NK-92 (cell line): ENCODE data around the gene CES3.

ENCODE experiments used
- DNase-seq: peaks from one replicate; lab custom pipeline; 2025; ENCODE audit not compliant: unreplicated experiment; lab: John Stamatoyannopoulos, UW

Gene CES3

DNA sequence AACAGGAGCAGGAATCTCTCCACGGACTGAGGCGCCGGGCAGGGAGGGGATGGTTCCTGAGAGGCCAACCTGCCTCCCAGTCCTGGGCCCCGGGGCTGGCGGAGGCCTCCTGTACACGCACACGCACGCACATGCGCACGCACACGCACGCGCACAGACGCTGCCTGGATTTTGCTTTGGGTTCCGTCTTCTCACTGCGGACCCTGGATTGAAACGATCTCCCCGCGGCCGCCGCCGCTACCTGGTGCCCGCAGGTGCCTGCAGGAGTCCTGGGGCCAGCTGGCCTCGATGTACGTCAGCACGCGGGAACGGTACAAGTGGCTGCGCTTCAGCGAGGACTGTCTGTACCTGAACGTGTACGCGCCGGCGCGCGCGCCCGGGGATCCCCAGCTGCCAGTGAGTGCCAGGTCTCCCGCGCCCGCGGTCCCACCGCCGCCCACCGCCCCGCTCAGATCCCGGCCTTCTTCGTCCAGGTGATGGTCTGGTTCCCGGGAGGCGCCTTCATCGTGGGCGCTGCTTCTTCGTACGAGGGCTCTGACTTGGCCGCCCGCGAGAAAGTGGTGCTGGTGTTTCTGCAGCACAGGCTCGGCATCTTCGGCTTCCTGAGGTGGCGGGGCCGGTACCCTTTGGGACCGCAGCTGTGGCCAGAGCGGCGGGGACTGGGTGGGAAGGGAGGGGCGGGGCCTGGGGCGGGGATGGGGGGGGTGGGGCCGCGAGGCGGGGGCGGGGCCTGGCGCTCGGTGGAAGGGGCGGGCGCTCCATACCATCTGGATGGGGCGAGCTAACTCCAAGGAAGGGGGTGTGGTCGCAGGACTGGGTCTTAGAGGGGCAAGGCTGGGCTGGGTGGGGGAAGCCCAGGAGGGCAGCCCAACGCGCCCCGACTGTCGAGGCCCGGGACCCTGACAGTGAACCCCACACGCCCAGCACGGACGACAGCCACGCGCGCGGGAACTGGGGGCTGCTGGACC, 39.6 kb downstream of the CES3 start:
- no peak for DNase-seq

DNA sequence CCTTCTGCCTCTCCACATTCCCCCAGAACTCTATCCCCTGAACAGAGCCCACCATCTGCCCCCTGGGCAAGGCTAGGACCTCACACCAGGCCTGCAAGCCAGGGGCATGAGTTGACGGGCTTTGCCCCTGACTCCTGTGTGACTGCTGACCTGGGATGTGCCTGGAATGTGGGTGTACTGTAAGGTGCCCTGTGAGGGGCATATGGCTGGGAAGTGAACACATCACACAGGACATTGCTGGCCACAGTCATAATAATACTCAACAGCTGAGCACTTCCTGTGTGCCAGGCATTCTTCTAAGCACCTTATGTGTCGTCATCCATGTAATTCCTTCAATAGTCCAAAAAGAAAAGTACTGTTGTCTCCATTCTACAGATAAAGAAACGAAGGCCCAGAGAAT, 40.7 kb downstream of the CES3 start:
- no peak for DNase-seq

DNA sequence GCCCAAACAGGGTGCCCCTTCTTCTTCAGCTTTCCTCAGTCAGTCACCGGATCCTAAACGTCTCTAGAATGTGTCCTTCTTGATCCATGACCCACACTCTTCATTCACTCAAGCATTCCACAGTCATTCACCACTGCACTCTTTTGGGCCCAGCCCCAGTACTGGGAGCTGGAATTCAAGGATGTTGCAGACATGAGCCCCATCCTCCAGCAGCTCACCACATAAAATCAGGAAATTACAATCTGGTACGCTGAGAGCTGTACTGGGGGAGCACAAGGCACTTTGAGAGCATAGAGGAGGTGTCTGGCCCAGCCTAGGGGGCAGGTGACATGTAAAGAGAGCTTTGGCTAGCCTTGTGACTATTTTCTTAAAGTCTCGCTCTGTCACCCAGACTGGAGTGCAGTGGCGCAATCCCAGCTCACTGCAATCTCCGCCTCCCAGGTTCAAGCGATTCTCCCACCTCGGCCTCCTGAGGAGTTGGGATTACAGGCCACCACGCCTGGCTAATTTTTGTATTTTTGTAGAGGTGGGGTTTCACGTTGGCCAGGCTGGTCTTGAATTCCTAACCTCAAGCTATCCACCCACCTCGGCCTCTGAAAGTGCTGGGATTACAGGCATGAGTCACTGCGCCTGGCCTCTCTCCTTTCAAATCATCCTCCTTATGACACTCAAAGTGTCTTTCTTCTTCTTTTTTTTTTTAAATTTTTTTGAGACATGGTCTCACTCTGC, 46.0 kb downstream of the CES3 start:
- DNase-seq = no peak

DNA sequence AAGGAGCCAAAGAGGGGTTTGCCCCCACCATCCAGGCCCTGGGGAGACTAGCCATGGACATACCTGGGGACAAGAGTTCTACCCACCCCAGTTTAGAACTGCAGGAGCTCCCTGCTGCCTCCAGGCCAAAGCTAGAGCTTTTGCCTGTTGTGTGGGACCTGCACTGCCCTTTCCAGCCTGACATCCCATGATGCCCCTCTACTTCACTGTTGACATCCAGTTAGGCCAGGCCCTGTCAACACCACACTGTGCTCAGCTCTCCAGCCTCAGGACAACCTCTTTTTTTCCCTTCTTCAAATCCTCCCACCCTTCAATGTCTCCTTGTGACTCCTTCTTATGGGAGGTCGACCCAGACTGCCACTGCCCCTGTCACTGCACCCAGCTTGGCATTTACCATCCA, 48.1 kb downstream of the CES3 start:
- no peak for DNase-seq

DNA sequence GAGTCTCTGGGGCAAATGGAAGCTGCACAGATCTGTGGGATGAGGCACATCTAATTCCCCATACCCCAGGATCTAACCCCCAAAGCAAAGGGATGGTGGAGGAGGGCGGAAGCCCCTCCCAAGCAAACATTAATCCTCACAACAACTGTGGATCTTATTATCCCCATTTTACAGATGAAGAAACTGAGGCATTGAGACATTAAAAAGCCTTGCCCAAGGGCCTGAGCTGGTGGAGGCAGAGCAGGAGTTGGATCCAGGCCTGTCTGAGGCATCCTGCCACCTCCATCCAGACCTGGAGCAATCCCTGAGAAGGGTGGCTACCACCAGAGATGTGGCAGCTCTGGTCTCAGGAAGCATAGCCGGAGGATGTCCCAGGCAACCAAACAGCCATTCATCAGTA, 50.2 kb downstream of the CES3 start:
- no peak for DNase-seq

DNA sequence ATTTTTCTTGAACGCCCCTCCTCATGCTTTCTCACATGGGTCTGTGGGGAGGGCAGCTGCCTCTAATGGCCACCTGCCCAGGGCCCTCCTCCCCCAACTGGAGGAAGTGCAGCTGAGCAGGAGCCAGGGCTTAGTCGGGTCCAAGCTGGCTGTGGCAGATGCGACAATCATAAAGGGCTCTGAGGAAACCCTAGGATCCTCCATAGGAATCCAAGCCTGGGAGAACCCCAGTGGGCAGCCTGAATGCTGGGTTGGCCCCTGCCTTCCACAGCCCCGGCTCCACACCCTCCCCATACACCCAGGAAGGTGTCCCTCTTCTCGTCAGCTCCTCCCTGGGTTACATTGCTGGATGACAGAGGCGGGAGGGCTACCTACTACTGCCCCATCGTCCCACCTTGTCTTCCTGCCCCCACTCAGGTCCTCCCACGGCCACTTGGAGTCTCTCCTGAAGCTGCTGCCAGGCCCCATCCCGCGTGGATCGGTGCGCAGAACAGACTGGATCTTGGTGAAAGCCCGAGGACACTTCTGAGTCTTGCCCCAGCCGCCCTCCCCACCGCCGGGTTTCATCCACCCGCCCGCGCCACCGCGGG, 52.3 kb downstream of the CES3 start:
- DNase-seq = no peak

DNA sequence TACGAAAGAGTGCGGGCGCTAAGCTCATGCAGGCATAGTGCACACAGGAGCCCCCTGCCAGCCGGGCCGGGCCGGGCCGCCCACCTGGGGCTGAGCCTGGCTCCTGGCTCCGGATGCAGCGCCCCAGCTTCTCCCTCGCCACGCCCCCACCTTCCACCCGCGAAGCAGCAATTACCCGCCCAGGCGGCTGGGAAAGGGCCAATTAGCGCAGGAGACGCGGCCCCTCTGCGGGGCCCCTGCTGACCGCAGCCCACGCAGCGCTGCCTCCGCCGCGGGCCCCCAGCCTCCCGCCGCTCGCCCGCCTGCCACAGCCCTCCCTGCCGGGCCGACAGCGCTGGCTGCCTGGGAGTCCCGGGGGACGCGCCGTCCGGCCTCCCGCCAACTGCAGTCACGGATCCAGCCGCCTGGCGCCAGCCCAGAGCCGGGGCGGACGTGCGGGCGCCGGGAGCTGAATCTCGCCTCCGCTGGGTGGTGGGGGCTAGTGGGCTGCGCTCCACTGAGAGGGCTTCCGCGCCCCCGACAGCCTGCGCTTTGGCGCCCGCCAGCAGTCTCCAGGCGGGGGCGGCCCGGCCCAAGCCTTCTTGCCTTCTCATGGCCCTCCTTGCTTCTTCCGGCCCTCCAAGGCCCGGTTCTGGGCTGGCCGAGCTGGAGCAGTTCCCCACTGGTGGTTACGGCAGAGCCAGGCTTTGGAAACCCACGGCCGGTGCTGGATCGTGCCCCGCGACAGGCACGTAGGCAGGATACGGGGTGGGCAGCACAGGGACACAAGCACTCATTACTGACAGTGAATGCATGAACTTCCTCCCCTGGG, 53.0 kb downstream of the CES3 start:
- DNase-seq = no peak

DNA sequence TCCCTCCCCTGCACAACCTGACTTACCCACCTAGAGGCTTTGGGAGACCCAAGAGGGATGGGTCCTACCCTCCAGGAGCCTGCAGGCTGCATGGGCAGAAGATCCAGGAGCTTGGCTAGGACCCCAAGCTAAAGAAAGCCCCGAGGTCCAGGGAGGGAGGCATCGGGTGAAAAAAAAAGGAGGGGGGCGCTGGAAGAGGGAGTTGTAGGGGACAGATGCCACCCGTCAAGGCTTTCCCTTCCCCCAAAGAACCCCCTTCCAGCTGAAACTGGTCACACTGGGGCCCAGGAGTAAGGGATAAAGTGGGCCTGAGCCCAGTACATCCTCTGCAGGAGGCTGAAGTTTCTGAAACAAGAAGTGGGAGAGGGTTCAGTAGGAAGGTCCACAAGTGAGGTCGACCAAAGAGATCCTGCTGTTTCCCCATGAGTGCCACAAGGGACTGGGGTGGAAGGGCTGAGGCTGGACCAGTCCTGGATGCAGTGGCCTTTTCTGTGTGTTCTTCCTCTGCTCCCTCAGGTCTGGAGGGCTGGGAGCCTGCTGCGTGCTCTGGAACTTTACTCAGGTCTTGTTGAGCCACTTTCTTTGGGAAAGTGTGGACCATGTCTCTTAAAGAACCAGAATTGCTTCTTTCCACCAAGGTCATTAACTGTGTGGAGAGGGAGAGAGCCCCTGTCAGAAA, 53.7 kb downstream of the CES3 start:
- DNase-seq = no peak

DNA sequence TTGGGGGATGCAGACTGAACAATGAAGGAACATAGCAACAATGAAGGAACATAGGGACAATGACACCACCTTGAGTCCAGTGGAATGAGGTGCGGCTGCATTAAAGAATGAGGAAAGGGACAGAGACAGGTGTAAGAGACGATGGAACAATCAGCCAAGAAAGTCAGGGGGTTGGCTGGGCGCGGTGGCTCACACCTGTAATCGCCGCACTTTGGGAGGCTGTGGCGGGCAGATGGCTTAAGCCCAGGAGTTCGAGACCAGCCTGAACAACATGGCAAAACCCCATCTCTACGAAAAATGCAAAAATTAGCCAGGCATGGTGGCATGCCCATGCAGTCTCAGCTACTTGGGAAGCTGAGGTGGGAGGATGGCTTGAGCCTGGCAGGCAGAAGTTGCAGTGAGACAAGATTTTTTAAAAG, 54.3 kb downstream of the CES3 start:
- DNase-seq = no peak

DNA sequence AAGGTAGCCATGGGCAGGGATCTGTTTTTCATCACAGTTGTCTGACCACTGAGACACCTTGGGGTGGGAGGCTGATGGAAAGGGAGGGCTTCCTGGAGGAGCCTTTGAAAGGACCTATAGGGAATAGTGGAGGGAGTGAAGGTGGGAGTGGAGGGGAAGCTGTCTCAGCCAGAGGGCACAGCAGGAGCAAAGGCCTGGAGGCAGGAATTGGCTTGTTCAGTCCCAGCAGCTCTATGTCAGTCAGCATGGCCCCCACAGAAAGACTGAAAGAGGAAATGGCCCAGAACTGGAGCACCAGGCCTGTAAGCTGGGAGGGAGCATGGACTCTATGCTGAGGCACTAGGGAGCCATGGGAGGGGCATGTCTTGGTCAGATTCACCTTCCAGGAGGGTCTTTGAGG, 55.1 kb downstream of the CES3 start:
- no peak for DNase-seq

DNA sequence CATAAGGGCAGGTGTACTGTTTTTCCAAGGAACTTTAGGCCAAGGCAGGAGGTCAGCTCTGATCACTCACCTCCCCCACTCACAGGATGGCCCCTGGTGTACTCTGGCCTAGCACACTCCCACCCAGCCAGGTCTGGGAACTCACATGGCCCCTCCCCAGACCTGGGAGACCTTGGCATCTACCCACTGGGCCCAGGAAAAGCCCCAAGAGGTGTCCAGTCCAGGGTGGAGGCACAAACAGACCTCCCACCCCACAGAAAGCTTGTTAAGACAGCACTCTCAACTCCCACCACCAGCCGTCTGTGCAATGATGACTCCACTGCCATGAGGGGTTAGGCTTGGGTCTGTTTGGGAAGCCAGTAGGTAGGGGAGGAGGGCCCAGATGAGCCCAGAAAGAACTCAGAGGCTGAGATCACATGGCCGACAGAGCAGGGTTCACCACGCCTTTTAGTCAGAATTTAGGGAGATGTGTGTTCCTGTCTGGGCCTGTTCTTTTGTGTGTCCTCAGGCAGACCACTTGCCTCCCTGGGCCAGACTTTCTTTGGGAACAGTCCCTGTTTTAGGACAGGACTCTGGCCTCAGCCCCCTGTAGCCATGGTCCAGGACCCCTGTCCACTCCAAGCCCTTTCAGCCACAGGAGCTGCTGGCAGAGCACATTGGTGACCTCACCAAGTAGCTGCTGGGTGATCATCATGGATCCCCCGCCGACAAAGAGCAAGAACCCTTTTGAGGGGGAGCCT, 55.8 kb downstream of the CES3 start:
- DNase-seq = no peak

DNA sequence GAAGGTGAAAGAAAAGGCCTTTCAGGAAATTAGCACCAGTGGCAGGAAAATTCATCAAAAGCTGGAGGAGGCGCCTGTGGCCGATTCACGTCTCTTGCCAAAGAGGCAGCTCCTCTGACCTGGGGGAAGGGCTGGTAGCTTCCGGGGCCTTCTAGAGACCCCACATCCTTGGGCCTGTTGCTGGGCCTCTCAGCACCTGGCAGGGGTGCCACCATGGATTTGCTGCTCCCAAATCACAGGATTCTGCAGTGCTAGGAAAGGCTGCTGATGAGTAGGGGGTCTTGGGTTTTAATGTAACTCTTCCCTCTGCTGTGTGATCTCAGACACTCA, 56.3 kb downstream of the CES3 start:
- no peak for DNase-seq

DNA sequence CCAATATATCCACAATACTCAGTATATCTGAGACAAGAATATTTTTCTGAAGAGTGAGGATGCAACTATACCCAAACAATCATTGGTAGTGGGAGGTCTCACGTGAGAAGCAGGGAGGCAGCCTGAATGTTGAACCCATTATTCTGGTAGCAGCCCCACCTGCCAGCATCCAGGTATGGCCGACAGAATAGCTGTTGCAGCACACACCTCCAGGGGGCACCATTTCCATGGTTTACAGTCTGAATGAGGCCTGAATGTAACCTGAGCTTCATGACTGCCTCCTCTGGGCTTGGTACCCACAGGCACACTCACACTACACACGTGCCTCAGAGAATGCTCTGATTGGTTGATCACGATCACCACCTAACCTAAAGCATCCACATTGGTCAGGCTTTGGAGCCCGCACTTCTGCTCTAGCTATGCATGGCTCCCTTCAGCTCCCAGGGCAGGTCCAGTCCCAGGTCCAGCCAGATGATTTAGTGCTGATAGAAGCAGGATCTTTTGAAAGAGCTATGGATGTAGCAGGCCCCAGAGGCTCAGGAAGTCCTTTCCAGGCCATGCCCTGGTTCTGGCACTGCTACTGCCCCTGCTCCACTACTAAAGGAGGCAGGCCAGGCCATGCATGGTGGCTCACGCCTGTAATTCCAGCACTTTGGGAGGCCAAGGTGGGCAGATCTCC, 56.9 kb downstream of the CES3 start:
- DNase-seq = no peak

DNA sequence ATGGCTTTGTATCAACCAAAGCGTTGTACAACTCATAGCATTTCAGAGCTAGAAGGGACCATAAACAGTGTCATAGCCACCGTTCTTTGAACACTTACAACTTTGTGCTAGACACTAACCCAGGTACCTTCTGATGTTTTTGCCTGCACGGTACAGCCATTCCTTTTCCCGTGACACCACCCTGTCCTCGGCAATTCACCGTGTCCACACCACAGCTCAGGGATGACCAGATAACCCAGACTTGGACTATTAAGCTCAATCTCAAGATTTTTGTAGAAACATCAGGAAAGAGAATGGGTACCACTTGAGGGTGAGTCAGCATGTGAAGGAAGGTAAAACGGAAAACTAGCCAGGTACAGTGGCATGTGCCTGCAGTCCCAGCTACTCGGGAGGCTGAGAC, 58.1 kb downstream of the CES3 start:
- no peak for DNase-seq

DNA sequence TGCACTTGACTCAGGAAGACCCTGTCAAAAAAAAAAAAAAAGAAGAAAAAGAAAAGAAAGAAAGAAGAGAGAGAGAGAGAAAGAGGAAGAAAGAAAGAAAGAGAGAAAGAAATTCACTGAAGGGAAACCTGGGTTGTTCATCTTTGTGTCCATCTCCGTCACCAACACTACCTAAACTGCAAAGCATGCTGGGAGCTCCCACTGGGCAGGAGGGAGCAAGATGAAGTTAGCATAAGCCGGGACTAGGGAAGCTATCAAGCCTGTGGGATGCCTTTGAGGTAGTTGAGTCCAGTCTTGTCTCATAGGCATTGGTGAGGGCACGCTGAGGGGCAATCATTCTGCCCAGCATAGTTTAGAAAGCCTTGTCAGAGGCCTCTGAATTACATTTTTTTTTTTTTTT, 60.3 kb downstream of the CES3 start:
- DNase-seq = no peak

DNA sequence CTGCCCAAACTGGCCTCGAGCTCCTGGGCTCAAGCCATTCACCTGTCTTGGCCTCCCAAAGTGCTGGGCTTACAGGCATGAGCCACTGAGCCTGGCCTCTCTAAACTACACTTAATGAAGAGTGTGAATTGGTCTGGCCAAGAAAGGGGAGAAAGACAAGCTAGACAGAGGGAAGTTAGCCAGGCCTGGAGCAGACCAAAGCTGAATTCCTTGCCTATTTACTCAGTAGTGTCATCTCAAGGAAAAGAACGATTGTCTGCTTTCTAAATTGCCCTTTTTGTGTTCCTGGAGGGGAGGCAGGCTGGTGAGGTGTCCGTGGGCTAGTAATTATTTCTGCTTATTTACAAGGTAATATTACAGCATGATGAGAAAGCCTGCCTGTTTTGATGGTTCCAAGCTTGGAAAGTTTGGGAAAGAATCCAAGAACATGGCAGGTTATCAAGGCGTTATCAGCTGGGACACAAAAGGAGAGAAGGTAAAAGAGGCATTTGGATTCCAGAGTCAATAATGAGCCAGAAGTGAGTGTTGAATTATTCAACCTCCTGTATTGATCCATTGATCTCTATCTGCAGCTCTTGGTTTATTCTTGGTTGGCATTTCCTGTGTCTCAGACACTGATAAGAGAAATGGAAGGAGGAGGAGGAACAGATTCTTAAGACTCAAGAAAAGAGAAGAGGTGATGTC, 61.6 kb downstream of the CES3 start:
- no peak for DNase-seq

DNA sequence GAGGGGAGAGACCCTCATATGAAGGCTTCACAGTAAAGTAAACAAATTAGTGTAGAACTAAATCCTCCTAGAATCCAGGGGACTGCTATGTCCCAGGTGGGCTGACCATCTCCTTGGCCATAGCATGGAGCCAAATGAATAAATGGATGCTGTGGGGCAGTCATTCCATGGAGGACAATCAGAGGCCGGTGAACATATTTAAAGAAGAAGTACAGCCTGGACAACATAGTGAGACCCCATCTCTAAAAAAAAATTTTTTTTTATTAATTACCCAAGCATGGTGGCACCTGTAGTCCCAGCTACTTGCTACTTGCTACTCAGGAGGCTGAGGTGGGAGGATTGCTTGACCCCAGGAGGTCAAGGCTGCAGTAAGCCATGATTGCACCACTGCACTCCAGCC, 62.6 kb downstream of the CES3 start:
- no peak for DNase-seq
